Spleen (tissue), 7 donors: ENCODE measurements around the gene NME9.

Experiments
- POLR2A ChIP-seq, 3 donors: fragments of 450-650 bp; IDR thresholded peaks; one replicate each; pipeline ENCODE4 v1.5.1; 2017; ENCODE audit warnings: antibody characterized with exemption in 3 of 3, mild to moderate bottlenecking in 1 of 3
- POLR2AphosphoS5 ChIP-seq, 3 donors: sonication (generic); formaldehyde crosslinking; IDR thresholded peaks; one replicate each; pipeline ENCODE4 v1.5.1; 2017; ENCODE audit warnings: antibody characterized with exemption in 3 of 3
- TF ChIP-seq, protein P1 (sequence below), 11 experiments: fragments of 200-600 bp in 7 of 11; fragments of 450-650 bp in 4 of 11; sonication (generic) in 4 of 11; IDR thresholded peaks in 8 of 11; conservative IDR thresholded peaks in 3 of 11; 1 replicate in 7 of 11; 2 replicates in 4 of 11; pipeline versions ENCODE4 v1.4.0 to v1.8.0; 2016 to 2021; ENCODE audit warnings: antibody characterized with exemption in 11 of 11, inconsistent platforms in 4 of 11, mild to moderate bottlenecking in 1 of 11
- donor health status: DM: no; HTN: no; CAD: no; lungs with moderate emphysema.
- donor health status: DM: no; HTN: no; CAD: no.
- donor health status: DM: no; HTN: no; CAD: no.

DNA sequence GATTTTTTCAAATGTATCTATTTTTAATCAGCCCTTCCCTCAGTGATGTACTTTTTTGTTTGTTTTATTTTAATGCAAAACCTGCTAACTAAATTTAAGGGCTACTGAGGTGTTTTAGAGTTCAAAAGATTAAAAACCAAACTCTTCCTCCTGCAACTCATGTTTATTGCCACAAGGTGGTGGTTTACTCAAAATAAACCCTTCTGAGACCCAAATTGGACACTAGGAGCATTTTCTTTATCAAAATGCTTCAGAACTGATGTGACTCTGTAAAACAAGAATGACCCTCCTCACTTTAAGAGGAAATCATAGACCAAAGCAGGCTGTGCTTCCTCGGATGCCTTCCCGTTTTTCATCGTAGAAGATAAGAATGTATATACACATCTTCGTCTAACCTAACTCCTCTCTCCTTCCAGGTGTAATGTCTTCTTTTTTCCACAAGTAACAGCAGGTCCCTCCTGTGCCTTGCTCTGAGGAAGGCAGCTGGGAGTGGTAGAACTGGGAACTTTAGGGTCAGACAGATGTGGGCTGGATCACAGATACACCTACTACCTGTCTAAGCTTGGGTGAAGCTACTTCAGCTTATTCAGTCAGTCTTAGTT, 2.9 kb upstream of the NME9 start:
- TF ChIP-seq, protein P1, sequence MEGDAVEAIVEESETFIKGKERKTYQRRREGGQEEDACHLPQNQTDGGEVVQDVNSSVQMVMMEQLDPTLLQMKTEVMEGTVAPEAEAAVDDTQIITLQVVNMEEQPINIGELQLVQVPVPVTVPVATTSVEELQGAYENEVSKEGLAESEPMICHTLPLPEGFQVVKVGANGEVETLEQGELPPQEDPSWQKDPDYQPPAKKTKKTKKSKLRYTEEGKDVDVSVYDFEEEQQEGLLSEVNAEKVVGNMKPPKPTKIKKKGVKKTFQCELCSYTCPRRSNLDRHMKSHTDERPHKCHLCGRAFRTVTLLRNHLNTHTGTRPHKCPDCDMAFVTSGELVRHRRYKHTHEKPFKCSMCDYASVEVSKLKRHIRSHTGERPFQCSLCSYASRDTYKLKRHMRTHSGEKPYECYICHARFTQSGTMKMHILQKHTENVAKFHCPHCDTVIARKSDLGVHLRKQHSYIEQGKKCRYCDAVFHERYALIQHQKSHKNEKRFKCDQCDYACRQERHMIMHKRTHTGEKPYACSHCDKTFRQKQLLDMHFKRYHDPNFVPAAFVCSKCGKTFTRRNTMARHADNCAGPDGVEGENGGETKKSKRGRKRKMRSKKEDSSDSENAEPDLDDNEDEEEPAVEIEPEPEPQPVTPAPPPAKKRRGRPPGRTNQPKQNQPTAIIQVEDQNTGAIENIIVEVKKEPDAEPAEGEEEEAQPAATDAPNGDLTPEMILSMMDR (IDR thresholded peaks at IDR 0.05 in 8 of 11, conservative IDR thresholded peaks at IDR 0.05 in 3 of 11) = peak in 9 of 11 experiments; percentile 22 to 63 (median 57)
- no peak for TF ChIP-seq POLR2AphosphoS5 (IDR thresholded peaks at IDR 0.05)
- TF ChIP-seq POLR2A (IDR thresholded peaks at IDR 0.05) = no peak
